IMR-90 (cell line): ENCODE results near the gene ZYX.

Experiments
- BHLHE40 ChIP-seq: fragments of 150-350 bp; IDR thresholded peaks from 2 replicates; pipeline ENCODE4 v1.6.1; 2016; ENCODE audit warnings: mild to moderate bottlenecking, low read depth, low read length
- CTCF ChIP-seq: conservative IDR thresholded peaks from 2 replicates; pipeline ENCODE4 v1.5.1; 2012; ENCODE audit warnings: mild to moderate bottlenecking, low read depth, low read length, improper control_type of control experiment
- FOS ChIP-seq: fragments of 150-350 bp; IDR thresholded peaks from 2 replicates; pipeline ENCODE4 v1.6.1; 2016; ENCODE audit warnings: low read depth, low read length
- MAZ ChIP-seq: IDR thresholded peaks from 2 replicates; pipeline ENCODE4 v1.6.1; 2012; ENCODE audit warnings: low read depth, mild to moderate bottlenecking, low read length, improper control_type of control experiment, moderate library complexity, borderline replicate concordance
- MXI1 ChIP-seq: IDR thresholded peaks from 2 replicates; pipeline ENCODE4 v1.6.1; 2012; ENCODE audit warnings: low read depth, mild to moderate bottlenecking, low read length, moderate library complexity, borderline replicate concordance
- POLR2A ChIP-seq: IDR thresholded peaks from 2 replicates; pipeline ENCODE4 v1.6.1; 2012; ENCODE audit warnings: mild to moderate bottlenecking, low read depth, low read length
- SMC3 ChIP-seq: fragments of 150-350 bp; IDR thresholded peaks from 2 replicates; pipeline ENCODE4 v1.6.1; 2016; ENCODE audit warnings: low read depth, mild to moderate bottlenecking, antibody characterized with exemption, low read length, moderate library complexity

GRCh38 chr7:143416565-143417149 lies 35.5 kb downstream of the ZYX start:
- TF ChIP-seq CTCF (peak; percentile 73), POLR2A (no peak), SMC3 (peak; percentile 72), MAZ (no peak), BHLHE40 (no peak), FOS (no peak), MXI1 (no peak)
